IMR-90 (cell line): Measurements from ENCODE around the gene FAM110C. TPM values are rescaled to one million over a fixed set of nuclear protein-coding genes. Genes with fewer than 3 reads are reported as not detected.

ENCODE experiments used
- ATAC-seq: fragments of 200-7000 bp; cut with Tn5 transposase; 2 replicates; pipeline ENCODE4 v1.9.1; 2020; ENCODE audit warnings: low read depth, mild to moderate bottlenecking, moderate library complexity
- BruUV-seq: library from RNA; stranded (reverse); fragments of 400-500 nt; replicated peaks from 2 replicates; lab custom pipeline; 2021; lab: Mats Ljungman, UMichigan
- CTCF ChIA-PET: fragments of 300-600 bp; formaldehyde crosslinking; extraction: SDS; loops from one replicate; lab custom pipeline; 2021; ENCODE audit warnings: antibody characterized with exemption; lab: Yijun Ruan, JAX
- POLR2A ChIA-PET: fragments of 300-600 bp; sonication (Branson Sonifier 250); formaldehyde crosslinking; loops from one replicate; lab custom pipeline; 2022; ENCODE audit warnings: antibody characterized with exemption; ENCODE audit not compliant: unreplicated experiment; lab: Charles Lee
- DNase-seq: peaks from one replicate; pipeline ENCODE4 v3.0.0; 2013
- H2AFZ ChIP-seq: replicated peaks from 2 replicates; pipeline ENCODE3; 2013; ENCODE audit warnings: low read length, mild to moderate bottlenecking; ENCODE audit not compliant: poor library complexity
- H2AK5ac ChIP-seq: 2 replicates; pipeline ENCODE4 v1.6.1; 2013; ENCODE audit warnings: low read depth, low read length, inconsistent platforms
- H2AK9ac ChIP-seq: replicated peaks from 2 replicates; pipeline ENCODE3; 2013; ENCODE audit warnings: mild to moderate bottlenecking, low read depth, low read length, moderate library complexity; ENCODE audit not compliant: poor library complexity
- H2BK120ac ChIP-seq: 2 replicates; pipeline ENCODE4 v1.6.1; 2013; ENCODE audit warnings: low read depth, low read length, inconsistent platforms
- H2BK15ac ChIP-seq: 3 replicates; pipeline ENCODE4 v1.6.1; 2013; ENCODE audit warnings: low read depth, low read length, inconsistent platforms
- H2BK20ac ChIP-seq: 2 replicates; pipeline ENCODE4 v1.6.1; 2013; ENCODE audit warnings: low read depth, mild to moderate bottlenecking, inconsistent platforms, low read length, moderate library complexity
- H2BK5ac ChIP-seq: 2 replicates; pipeline ENCODE4 v1.6.1; 2013; ENCODE audit warnings: mild to moderate bottlenecking, low read depth, low read length, inconsistent platforms; ENCODE audit not compliant: poor library complexity, severe bottlenecking
- H3K14ac ChIP-seq: replicated peaks from 2 replicates; pipeline ENCODE4 v1.6.1; 2013; ENCODE audit warnings: low read depth, low read length, inconsistent platforms
- H3K18ac ChIP-seq: 2 replicates; pipeline ENCODE4 v1.6.1; 2013; ENCODE audit warnings: low read depth, low read length, control low read depth
- H3K23ac ChIP-seq: 2 replicates; pipeline ENCODE4 v1.6.1; 2013; ENCODE audit warnings: low read depth, low read length, inconsistent platforms
- H3K27ac ChIP-seq: 2 replicates; pipeline ENCODE4 v1.5.1; 2013; ENCODE audit warnings: mild to moderate bottlenecking, control low read depth, low read length; ENCODE audit not compliant: insufficient read depth
- H3K27me3 ChIP-seq: 2 replicates; pipeline ENCODE4 v1.6.1; 2013; ENCODE audit warnings: low read length; ENCODE audit not compliant: control insufficient read depth, insufficient read depth
- H3K36me3 ChIP-seq: 2 replicates; pipeline ENCODE4 v1.6.1; 2013; ENCODE audit warnings: low read length, mixed read lengths; ENCODE audit not compliant: control insufficient read depth, insufficient read depth
- H3K4ac ChIP-seq: 2 replicates; pipeline ENCODE4 v1.6.1; 2013; ENCODE audit warnings: low read depth, low read length, inconsistent platforms
- H3K4me1 ChIP-seq: 2 replicates; pipeline ENCODE4 v1.6.1; 2013; ENCODE audit warnings: low read length, mixed read lengths; ENCODE audit not compliant: control insufficient read depth, insufficient read depth
- H3K4me2 ChIP-seq: 2 replicates; pipeline ENCODE4 v1.6.1; 2013; ENCODE audit warnings: low read depth, mild to moderate bottlenecking, control low read depth, low read length, moderate library complexity
- H3K4me3 ChIP-seq: 2 replicates; pipeline ENCODE4 v1.5.1; 2013; ENCODE audit warnings: low read depth, mild to moderate bottlenecking, control low read depth, low read length, moderate library complexity; ENCODE audit not compliant: insufficient read depth
- H3K56ac ChIP-seq: 2 replicates; pipeline ENCODE4 v1.6.1; 2013; ENCODE audit warnings: low read length, inconsistent platforms; ENCODE audit not compliant: insufficient read depth; ENCODE audit errors: extremely low read depth
- H3K79me1 ChIP-seq, 2 experiments: 2 replicates each; pipeline ENCODE4 v1.6.1; 2013; ENCODE audit warnings: low read length in 2 of 2, inconsistent platforms in 1 of 2, low read depth in 1 of 2
- H3K9ac ChIP-seq: 2 replicates; pipeline ENCODE4 v1.6.1; 2013; ENCODE audit warnings: low read depth, low read length, control low read depth
- H3K9me1 ChIP-seq: 2 replicates; pipeline ENCODE4 v1.6.1; 2013; ENCODE audit warnings: low read length, inconsistent platforms; ENCODE audit not compliant: insufficient read depth
- H3K9me3 ChIP-seq: 2 replicates; pipeline ENCODE4 v1.6.1; 2013; ENCODE audit warnings: low read length; ENCODE audit not compliant: control insufficient read depth, insufficient read depth
- H4K20me1 ChIP-seq: 2 replicates; pipeline ENCODE4 v1.6.1; 2013; ENCODE audit warnings: low read length, inconsistent platforms; ENCODE audit not compliant: insufficient read depth
- H4K5ac ChIP-seq: 2 replicates; pipeline ENCODE4 v1.6.1; 2013; ENCODE audit warnings: mild to moderate bottlenecking, low read depth, low read length, control low read depth
- H4K8ac ChIP-seq, 2 experiments: 2 replicates each; pipeline ENCODE4 v1.6.1; 2013; ENCODE audit warnings: low read depth in 2 of 2, low read length in 2 of 2, control low read depth in 1 of 2, inconsistent platforms in 1 of 2
- H4K91ac ChIP-seq: 2 replicates; pipeline ENCODE4 v1.6.1; 2013; ENCODE audit warnings: low read depth, low read length, inconsistent platforms; ENCODE audit not compliant: insufficient read depth
- CHD1 ChIP-seq: IDR thresholded peaks from 2 replicates; pipeline ENCODE4 v1.6.1; 2012; ENCODE audit warnings: low read depth, low read length, improper control_type of control experiment
- CTCF ChIP-seq: conservative IDR thresholded peaks from 2 replicates; pipeline ENCODE4 v1.5.1; 2012; ENCODE audit warnings: mild to moderate bottlenecking, low read depth, low read length, improper control_type of control experiment
- ELK1 ChIP-seq: fragments of 150-350 bp; IDR thresholded peaks from 2 replicates; pipeline ENCODE4 v1.6.1; 2016; ENCODE audit warnings: low read depth, mild to moderate bottlenecking, low read length, moderate library complexity, borderline replicate concordance
- FOS ChIP-seq: fragments of 150-350 bp; IDR thresholded peaks from 2 replicates; pipeline ENCODE4 v1.6.1; 2016; ENCODE audit warnings: low read depth, low read length
- MAFK ChIP-seq: IDR thresholded peaks from 2 replicates; pipeline ENCODE4 v1.6.1; 2012; ENCODE audit warnings: low read depth, low read length, improper control_type of control experiment
- MXI1 ChIP-seq: IDR thresholded peaks from 2 replicates; pipeline ENCODE4 v1.6.1; 2012; ENCODE audit warnings: low read depth, mild to moderate bottlenecking, low read length, moderate library complexity, borderline replicate concordance
- POLR2A ChIP-seq: IDR thresholded peaks from 2 replicates; pipeline ENCODE4 v1.6.1; 2012; ENCODE audit warnings: mild to moderate bottlenecking, low read depth, low read length
- RAD21 ChIP-seq: IDR thresholded peaks from 2 replicates; pipeline ENCODE4 v1.6.1; 2012; ENCODE audit warnings: low read length, improper control_type of control experiment
- RCOR1 ChIP-seq: IDR thresholded peaks from 2 replicates; pipeline ENCODE4 v1.6.1; 2012; ENCODE audit warnings: mild to moderate bottlenecking, low read length, improper control_type of control experiment; ENCODE audit not compliant: insufficient replicate concordance
- SMC3 ChIP-seq: fragments of 150-350 bp; IDR thresholded peaks from 2 replicates; pipeline ENCODE4 v1.6.1; 2016; ENCODE audit warnings: low read depth, mild to moderate bottlenecking, antibody characterized with exemption, low read length, moderate library complexity
- WGBS, 2 experiments: methylation state at CpG; one replicate each; pipeline versions ENCODE4 v1.1.5 to v1.1.7; 2013; ENCODE audit warnings: missing lambda C conversion rate in 2 of 2; ENCODE audit not compliant: insufficient read length in 1 of 2; ENCODE audit errors: extremely low coverage in 2 of 2; 5-methylcytosine and 5-hydroxymethylcytosine counted together
- dilution Hi-C: fragments of 300-500 bp; cut with HindIII; formaldehyde crosslinking; loops from one replicate; pipeline ENCODE4 v1.14.3; 2018; ENCODE audit warnings: low sequenced_read_pairs; ENCODE audit not compliant: unreplicated experiment
- in situ Hi-C: fragments of 300-500 bp; cut with MboI; formaldehyde crosslinking; loops from 3 replicates; pipeline ENCODE4 v1.14.3; 2019; ENCODE audit warnings: low sequenced_read_pairs, inconsistent platforms, mixed read lengths
- intact Hi-C: fragments of 100-400 bp; cut with micrococcal nuclease; formaldehyde crosslinking; loops from 2 replicates; pipeline ENCODE4 v1.10.0; 2022
- polyA plus RNA-seq, 3 experiments: library from polyadenylated mRNA; depleted of rRNA; stranded (reverse); fragments of >200 nt; gene quantifications; 2 replicates each; pipeline ENCODE4 v1.2.3, GENCODE V29; 2012; ENCODE audit warnings: low replicate concordance in 1 of 3
- total RNA-seq: library from RNA; depleted of rRNA; stranded (reverse); fragments of >200 nt; gene quantifications from 2 replicates; pipeline ENCODE4 v1.2.3, GENCODE V29; 2012

The FAM110C gene
- total and polyA plus RNA-seq, 2 of the 4 experiments (the other 2 are of a cell fraction): not detected

- TF ChIP-seq ELK1 (no peak), RAD21 (no peak), FOS (no peak), POLR2A (no peak)
Observed at GRCh38 chr2:92326-92725, 46.0 kb upstream of the FAM110C start (continued).

GRCh38 chr2:90645-91312 lies 44.5 kb upstream of the FAM110C start:
- no peak overlapping the region for H3K4ac ChIP-seq
- H3K4me3 ChIP-seq: no peak overlapping the region
- WGBS, 2 experiments: 69% methylated on average over 12 of the region's 25 CpGs; no CpG with 5 or more reads in 1 of the 2 experiments
- no peak overlapping the region for H2BK20ac ChIP-seq
- intact Hi-C loops (no loop called here), in situ Hi-C loops (no loop called here), dilution Hi-C loops (no loop called here)
- no peak overlapping the region for H3K9ac ChIP-seq
- H3K79me1 ChIP-seq: no peaks in the 10 kb centered on the region
- H2BK15ac ChIP-seq: no peak overlapping the region
- TF ChIP-seq ELK1 (no peak), MAFK (no peak), CTCF (no peak), SMC3 (no peak), RAD21 (no peak), POLR2A (no peak), FOS (no peak), MXI1 (no peak), CHD1 (no peak), RCOR1 (no peak)
- no peak overlapping the region for H3K18ac ChIP-seq
- no peak overlapping the region for H3K27ac ChIP-seq
- no peak overlapping the region for H2AFZ ChIP-seq
- no peak overlapping the region for H2BK120ac ChIP-seq
- no peaks in the 10 kb centered on the region for H3K4me1 ChIP-seq
- no peak overlapping the region for H2BK5ac ChIP-seq
- no peaks in the 10 kb centered on the region for H3K36me3 ChIP-seq
- no peak overlapping the region for H4K5ac ChIP-seq
- H3K9me3 ChIP-seq: peaks cover 19% of the 10 kb centered on the region
- H3K23ac ChIP-seq: no peak overlapping the region
- BruUV-seq: no TSS peak
- no peak for ATAC-seq
- ChIA-PET CTCF (no interaction called here), POLR2A (no interaction called here)
- H3K9me1 ChIP-seq: no peaks in the 10 kb centered on the region
- no peak overlapping the region for H2AK9ac ChIP-seq
- H3K56ac ChIP-seq: no peak overlapping the region
- no peak overlapping the region for H3K14ac ChIP-seq
- DNase-seq: no peak
- no peak overlapping the region for H2AK5ac ChIP-seq
- no peaks in the 10 kb centered on the region for H4K20me1 ChIP-seq
- no peak overlapping the region for H4K91ac ChIP-seq
- H3K4me2 ChIP-seq: no peak overlapping the region
- no peak overlapping the region for H4K8ac ChIP-seq
- H3K27me3 ChIP-seq: no peaks in the 10 kb centered on the region
